ENCODE measurements around the gene HIRA.
"Not testable (repeated sequence)": the region's sequence is repeated elsewhere in the genome, so short reads cannot be mapped to it uniquely, and the experiment has no call there.

The HIRA gene

DNA sequence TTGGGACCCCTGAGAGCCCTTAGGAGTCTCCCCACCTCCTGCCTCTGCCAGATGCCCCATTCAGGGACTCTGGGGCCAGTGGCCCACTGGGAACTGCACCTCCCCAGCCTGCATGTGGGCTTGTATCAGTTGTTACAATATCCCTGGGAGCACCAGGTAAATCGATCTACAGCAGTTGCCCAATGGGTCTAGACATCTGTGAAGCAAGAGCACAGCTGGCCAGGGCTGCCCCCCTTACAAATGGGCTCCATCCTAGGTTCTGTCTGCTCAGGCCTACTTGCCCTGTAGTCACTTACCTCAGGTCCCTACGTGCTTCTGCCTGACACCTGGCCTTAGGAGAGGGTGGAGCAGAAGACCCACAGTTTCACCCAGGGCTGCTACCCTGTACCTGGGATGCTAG, 62.7 kb downstream of the HIRA start:
- Histone ChIP-seq H3K9ac (ENCODE audit: low read length) (no peak overlapping the region), H3K27me3 (ENCODE audit: control insufficient read depth, insufficient read depth, low read length) (no peaks in the 10 kb centered on the region), H3K9me3 (ENCODE audit: control insufficient read depth, low read depth, low read length) (no peaks in the 10 kb centered on the region), H3K36me3 (ENCODE audit: control insufficient read depth, low read depth, low read length) (peaks cover 55% of the 10 kb centered on the region), H3K4me3 (ENCODE audit: low read length) (no peak overlapping the region), H3K27ac (ENCODE audit: low read length) (no peak overlapping the region), H3K4me1 (ENCODE audit: control insufficient read depth, low read depth, low read length) (no peaks in the 10 kb centered on the region)

DNA sequence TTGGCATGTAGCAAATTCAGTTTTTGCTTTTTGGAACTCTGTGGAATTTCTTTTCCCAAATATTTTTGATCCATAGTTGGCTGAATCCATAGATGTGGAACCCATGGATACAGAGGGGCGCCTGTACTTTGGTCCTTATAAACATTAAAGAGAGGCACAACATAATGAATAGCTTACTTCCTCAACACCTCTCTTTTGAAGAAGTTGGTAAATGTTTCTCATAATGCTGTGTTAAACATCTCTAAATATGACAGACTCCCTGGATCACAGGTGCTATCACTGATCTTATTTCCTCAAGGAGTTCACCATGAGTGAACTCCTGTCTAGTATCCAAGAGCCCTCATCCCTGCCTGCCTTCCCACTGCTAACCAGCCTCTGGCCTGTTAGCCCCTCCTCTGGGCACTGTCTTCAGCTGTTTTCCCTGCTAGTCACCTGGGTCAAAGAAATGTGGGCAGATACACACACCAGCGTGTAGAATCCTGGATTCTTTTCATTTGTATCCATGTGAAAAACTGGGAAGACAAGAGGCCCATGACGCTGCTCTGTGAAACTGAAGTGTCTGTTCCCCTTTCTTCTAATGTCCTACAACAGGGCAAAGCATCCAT, 63.7 kb downstream of the HIRA start:
- Histone ChIP-seq H3K4me3 (ENCODE audit: low read length) (no peak overlapping the region), H3K27ac (ENCODE audit: low read length) (no peak overlapping the region), H3K27me3 (ENCODE audit: control insufficient read depth, insufficient read depth, low read length) (no peaks in the 10 kb centered on the region), H3K36me3 (ENCODE audit: control insufficient read depth, low read depth, low read length) (peaks cover 45% of the 10 kb centered on the region), H3K9ac (ENCODE audit: low read length) (no peak overlapping the region), H3K4me1 (ENCODE audit: control insufficient read depth, low read depth, low read length) (no peaks in the 10 kb centered on the region), H3K9me3 (ENCODE audit: control insufficient read depth, low read depth, low read length) (no peaks in the 10 kb centered on the region)

DNA sequence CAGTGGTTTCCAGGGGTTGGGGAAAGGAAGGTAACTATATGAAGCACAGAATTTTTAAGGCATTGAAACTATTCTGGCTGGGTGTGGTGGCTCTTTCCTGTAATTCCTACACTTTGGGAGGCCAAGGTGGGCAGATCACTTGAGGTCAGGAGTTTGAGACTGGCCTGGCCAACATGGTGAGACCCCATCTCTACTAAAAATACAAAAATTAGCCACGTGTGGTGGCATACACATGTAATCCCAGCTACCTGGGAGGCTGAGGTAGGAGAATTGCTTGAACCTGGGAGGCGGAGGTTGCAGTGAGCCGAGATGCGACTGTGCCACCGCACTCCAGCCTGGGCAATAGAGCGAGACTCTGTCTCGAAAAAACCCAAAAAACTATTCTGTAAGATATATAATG, 68.0 kb downstream of the HIRA start:
- not testable (repeated sequence) for H3K27me3 ChIP-seq (ENCODE audit: control insufficient read depth, insufficient read depth, low read length); H3K27ac ChIP-seq (ENCODE audit: low read length); H3K9me3 ChIP-seq (ENCODE audit: control insufficient read depth, low read depth, low read length); H3K4me1 ChIP-seq (ENCODE audit: control insufficient read depth, low read depth, low read length); H3K4me3 ChIP-seq (ENCODE audit: low read length); H3K9ac ChIP-seq (ENCODE audit: low read length)
- peaks cover 59% of the 10 kb centered on the region for H3K36me3 ChIP-seq (ENCODE audit: control insufficient read depth, low read depth, low read length)

DNA sequence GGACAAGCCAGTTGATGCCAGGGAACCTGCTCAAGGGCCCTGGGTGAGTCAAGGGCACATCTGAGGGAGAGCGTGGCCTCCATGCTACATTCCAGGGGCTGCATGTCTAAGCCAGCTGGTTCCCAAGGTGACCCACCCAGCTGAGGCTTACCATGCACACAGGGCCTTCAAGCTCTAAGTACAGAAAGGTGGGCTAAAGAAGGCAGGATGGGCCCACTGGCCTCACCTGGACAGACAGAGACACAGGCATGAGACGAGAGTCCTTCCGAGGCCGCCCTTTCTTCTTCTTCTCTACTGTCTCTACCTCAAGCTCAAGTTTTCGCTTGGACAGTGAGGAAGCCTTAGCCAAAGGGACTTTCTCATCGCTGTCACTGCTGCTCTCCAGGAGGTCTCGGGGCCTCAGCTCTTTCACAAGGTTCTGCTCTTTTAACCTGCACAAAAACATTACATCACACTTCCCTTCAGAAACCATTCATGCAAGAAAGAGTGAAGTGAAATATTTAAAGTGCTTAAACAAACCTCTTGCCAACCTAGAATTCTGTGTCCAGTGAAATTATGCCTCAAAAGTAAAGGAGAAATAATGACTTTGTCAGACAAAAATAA, 69.9 kb downstream of the HIRA start:
- Histone ChIP-seq H3K9ac (ENCODE audit: low read length) (no peak overlapping the region), H3K27ac (ENCODE audit: low read length) (no peak overlapping the region), H3K4me1 (ENCODE audit: control insufficient read depth, low read depth, low read length) (no peaks in the 10 kb centered on the region), H3K36me3 (ENCODE audit: control insufficient read depth, low read depth, low read length) (peaks cover 57% of the 10 kb centered on the region), H3K4me3 (ENCODE audit: low read length) (no peak overlapping the region), H3K27me3 (ENCODE audit: control insufficient read depth, insufficient read depth, low read length) (no peaks in the 10 kb centered on the region), H3K9me3 (ENCODE audit: control insufficient read depth, low read depth, low read length) (no peaks in the 10 kb centered on the region)

DNA sequence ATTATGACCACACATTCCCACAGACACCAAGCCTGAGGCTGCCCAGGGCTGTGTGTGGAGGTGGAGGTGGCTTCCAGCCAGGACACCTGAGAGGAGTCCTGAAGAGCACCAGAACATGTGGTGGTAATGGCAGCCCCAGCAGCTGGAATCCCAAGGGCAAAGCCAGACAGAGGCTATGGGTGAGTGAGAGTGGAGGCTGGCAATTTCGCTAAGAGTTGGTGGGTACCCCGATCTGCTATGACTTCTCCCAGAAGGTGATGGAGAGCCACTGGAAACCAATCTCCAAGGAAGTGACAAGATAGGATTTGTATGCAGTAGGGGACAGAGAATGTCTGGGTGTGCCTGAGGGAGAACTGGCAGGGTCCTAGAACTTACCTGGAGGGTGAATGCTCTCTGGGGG, 70.7 kb downstream of the HIRA start:
- Histone ChIP-seq H3K4me1 (ENCODE audit: control insufficient read depth, low read depth, low read length) (no peaks in the 10 kb centered on the region), H3K9ac (ENCODE audit: low read length) (no peak overlapping the region), H3K27me3 (ENCODE audit: control insufficient read depth, insufficient read depth, low read length) (no peaks in the 10 kb centered on the region), H3K4me3 (ENCODE audit: low read length) (no peak overlapping the region), H3K9me3 (ENCODE audit: control insufficient read depth, low read depth, low read length) (no peaks in the 10 kb centered on the region), H3K27ac (ENCODE audit: low read length) (no peak overlapping the region), H3K36me3 (ENCODE audit: control insufficient read depth, low read depth, low read length) (peaks cover 64% of the 10 kb centered on the region)

DNA sequence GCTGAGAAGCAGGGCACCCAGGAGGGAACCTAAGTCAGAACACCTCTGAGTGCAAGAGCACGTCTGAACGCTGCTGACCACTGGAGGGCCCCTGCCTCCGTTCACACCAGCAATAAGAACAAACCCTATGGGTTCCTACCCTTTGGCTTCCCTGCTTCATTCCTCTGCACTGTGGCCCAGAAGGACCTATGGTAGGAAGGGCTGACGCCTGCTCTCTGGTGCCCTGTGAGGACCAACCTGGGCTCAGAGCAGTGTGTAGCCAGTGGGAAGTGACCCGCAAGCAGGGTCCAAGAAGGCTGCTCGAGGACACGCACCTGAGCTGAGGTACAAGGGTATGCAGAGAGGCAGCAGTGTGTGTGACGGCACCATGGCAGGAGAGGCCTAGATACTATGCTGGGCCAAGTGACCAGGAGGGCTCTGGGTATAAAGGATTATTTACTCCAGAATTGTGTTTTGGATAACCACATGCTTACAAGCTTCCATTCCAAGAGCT, 71.2 kb downstream of the HIRA start:
- H3K36me3 ChIP-seq (ENCODE audit: control insufficient read depth, low read depth, low read length): peaks cover 69% of the 10 kb centered on the region
- H3K27ac ChIP-seq (ENCODE audit: low read length): no peak overlapping the region
- no peak overlapping the region for H3K4me3 ChIP-seq (ENCODE audit: low read length)
- H3K4me1 ChIP-seq (ENCODE audit: control insufficient read depth, low read depth, low read length): no peaks in the 10 kb centered on the region
- no peak overlapping the region for H3K9ac ChIP-seq (ENCODE audit: low read length)
- no peaks in the 10 kb centered on the region for H3K9me3 ChIP-seq (ENCODE audit: control insufficient read depth, low read depth, low read length)
- H3K27me3 ChIP-seq (ENCODE audit: control insufficient read depth, insufficient read depth, low read length): no peaks in the 10 kb centered on the region

DNA sequence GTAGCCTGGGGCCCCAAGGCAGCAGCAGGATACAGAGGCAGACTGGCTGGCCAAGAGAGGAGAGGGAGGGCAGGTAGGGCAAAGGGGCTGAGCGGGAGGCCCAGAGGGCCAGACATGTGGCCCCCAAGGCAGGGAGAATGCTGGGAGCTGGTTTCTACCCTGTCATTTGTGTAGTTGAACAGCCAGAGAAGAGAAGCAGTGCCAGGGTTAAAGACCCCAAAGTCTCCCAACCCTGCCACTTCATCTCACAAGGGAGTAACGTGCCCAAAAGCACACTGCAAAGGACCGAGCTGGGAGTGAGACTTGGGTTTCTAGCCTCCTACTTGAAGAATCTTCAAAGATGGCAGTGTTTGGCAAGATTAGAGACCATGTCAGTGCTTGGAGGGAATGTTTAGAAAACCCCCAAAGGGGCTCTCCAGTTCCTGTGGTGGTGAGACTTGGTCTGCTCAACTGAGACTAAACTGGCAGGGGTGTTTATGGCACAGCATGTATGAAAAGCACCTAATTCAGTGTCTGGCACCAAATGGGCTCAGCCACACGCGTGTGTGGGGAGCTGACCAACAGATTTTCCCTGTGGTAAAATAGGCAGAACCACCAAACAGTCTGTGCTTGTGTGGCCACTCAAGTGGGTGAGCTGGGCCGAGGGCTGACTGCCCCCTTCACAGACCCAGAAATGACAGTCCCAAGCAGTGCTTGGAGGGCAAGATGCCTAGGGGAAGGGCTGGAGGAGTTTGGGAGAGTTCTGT, 71.8 kb downstream of the HIRA start:
- H3K27ac ChIP-seq (ENCODE audit: low read length): no peak overlapping the region
- no peak overlapping the region for H3K9ac ChIP-seq (ENCODE audit: low read length)
- H3K4me3 ChIP-seq (ENCODE audit: low read length): no peak overlapping the region
- peaks cover 67% of the 10 kb centered on the region for H3K36me3 ChIP-seq (ENCODE audit: control insufficient read depth, low read depth, low read length)
- H3K4me1 ChIP-seq (ENCODE audit: control insufficient read depth, low read depth, low read length): no peaks in the 10 kb centered on the region
- H3K9me3 ChIP-seq (ENCODE audit: control insufficient read depth, low read depth, low read length): no peaks in the 10 kb centered on the region
- H3K27me3 ChIP-seq (ENCODE audit: control insufficient read depth, insufficient read depth, low read length): no peaks in the 10 kb centered on the region

DNA sequence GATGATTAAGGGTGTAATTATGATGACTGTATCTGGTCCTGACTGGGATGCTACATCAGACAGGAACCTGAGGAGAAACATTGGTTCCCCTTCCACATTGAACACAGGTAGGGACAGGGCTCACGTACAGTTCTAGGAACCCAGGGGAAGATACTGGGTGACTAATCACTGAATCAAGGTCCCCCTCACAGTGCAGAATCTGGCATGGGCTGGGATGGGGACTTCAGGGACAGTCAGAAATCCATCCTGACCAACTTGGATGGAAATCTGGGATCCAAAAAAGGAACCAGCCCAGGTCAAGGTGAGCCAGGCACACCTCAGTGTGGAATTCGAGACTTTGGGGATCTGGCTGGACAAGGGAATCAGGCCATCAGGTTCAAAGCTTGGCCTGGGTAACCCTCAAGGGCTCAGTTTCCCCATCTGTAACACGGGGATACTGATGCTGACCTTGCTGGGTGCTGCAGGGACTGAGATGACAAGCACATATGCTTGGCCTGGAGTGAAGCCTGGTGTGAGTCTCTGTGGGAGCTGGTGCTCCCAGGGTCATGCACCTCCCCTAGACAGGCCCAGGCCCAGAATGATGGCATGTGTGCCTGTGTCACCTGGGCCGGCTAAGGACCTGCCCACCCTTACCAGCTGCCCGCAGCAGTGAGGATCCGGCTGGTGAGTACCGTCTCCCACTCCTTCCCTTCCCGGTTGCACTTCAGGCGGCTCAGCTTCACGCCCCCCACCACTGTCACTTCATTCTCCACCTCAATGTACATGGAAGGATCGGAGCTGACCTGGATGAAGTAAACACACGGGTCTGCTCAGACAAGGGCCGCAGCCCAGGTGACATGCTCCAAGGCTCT, 72.6 kb downstream of the HIRA start:
- Histone ChIP-seq H3K27ac (ENCODE audit: low read length) (no peak overlapping the region), H3K9me3 (ENCODE audit: control insufficient read depth, low read depth, low read length) (no peaks in the 10 kb centered on the region), H3K4me1 (ENCODE audit: control insufficient read depth, low read depth, low read length) (no peaks in the 10 kb centered on the region), H3K4me3 (ENCODE audit: low read length) (no peak overlapping the region), H3K27me3 (ENCODE audit: control insufficient read depth, insufficient read depth, low read length) (no peaks in the 10 kb centered on the region), H3K36me3 (ENCODE audit: control insufficient read depth, low read depth, low read length) (peaks cover 67% of the 10 kb centered on the region), H3K9ac (ENCODE audit: low read length) (no peak overlapping the region)

DNA sequence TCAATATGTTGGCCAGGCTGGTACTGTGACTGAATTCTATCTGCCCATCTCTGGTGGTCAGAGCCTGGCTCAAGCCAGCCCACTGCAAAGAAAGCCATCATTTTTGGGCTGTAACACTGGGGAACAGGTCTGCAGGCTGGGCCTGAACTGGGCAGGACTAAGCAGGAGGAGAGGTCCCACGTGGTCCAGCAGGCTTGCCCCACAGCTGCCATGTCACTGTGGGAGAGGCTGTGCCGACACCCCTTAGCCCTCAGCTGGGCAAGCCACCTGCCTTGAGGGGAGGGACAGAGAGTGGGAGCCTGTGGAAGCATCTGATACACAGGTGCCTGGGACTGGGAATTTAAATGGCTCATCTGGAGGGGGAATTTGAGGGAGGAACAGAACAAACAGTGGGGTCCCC, 73.3 kb downstream of the HIRA start:
- H3K9ac ChIP-seq (ENCODE audit: low read length): no peak overlapping the region
- no peak overlapping the region for H3K4me3 ChIP-seq (ENCODE audit: low read length)
- no peaks in the 10 kb centered on the region for H3K27me3 ChIP-seq (ENCODE audit: control insufficient read depth, insufficient read depth, low read length)
- no peak overlapping the region for H3K27ac ChIP-seq (ENCODE audit: low read length)
- no peaks in the 10 kb centered on the region for H3K4me1 ChIP-seq (ENCODE audit: control insufficient read depth, low read depth, low read length)
- no peaks in the 10 kb centered on the region for H3K9me3 ChIP-seq (ENCODE audit: control insufficient read depth, low read depth, low read length)
- H3K36me3 ChIP-seq (ENCODE audit: control insufficient read depth, low read depth, low read length): peaks cover 71% of the 10 kb centered on the region

DNA sequence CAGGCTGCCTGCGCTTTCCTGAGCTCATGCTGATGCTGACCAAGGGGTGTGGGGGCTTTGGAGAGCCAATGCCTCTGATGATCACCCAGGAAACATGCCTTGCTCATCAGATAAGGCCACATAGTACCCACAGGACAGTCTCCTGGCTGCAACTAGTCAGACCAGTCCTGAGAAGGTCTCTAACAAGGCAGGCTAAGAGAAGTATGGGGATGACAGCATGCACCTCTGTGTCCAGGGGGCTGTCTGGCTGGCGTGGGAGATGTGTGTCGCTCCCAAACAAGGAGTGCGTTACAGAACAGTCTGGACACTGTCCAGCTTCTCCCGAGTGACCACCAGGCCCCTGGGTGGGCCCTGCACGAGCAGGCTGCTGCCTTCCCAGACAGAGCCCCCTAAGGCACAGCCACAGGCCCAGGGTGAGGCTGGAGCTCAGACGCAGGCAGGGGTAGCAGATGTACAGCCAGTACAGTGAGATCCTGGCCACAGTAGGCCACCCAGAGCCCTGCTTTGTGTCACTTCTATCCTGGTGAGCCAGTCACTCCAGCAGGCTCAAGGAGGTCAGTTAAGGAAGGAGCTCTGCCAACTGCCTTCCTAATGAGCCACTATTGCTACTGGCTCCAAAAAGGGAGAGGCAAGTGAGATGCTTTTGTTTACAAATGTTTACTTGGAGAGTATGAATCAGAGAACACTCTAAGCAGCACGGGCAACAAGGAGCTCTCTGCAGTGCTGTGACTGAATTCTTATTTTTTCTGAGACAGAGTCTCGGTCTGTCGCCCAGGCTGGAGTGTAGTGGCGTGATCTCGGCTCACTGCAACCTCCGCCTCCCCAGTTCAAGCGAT, 74.0 kb downstream of the HIRA start:
- Histone ChIP-seq H3K36me3 (ENCODE audit: control insufficient read depth, low read depth, low read length) (peaks cover 71% of the 10 kb centered on the region), H3K4me1 (ENCODE audit: control insufficient read depth, low read depth, low read length) (no peaks in the 10 kb centered on the region), H3K4me3 (ENCODE audit: low read length) (no peak overlapping the region), H3K9ac (ENCODE audit: low read length) (no peak overlapping the region), H3K27ac (ENCODE audit: low read length) (no peak overlapping the region), H3K27me3 (ENCODE audit: control insufficient read depth, insufficient read depth, low read length) (no peaks in the 10 kb centered on the region), H3K9me3 (ENCODE audit: control insufficient read depth, low read depth, low read length) (no peaks in the 10 kb centered on the region)
